Prostate gland (tissue), 2 donors: ENCODE measurements around the gene INPP5F. TPM values are rescaled to one million over a fixed set of nuclear protein-coding genes. Genes with fewer than 3 reads are reported as not detected.

Experiments
- DNase-seq: peaks from one replicate; pipeline ENCODE4 v3.0.0-alpha.2; 2019; ENCODE audit warnings: low spot score
- H3K27ac ChIP-seq, 2 donors: fragments of 200-600 bp; sonication (generic); 2 replicates each; pipeline ENCODE4 v1.5.1; 2017 to 2019
- H3K27me3 ChIP-seq: fragments of 200-600 bp; sonication (generic); replicated peaks from 2 replicates; pipeline ENCODE4 v1.5.1; 2019; ENCODE audit not compliant: insufficient read depth
- H3K36me3 ChIP-seq, 2 donors: fragments of 200-600 bp; sonication (generic); 1 replicate in 1 of 2; 2 replicates in 1 of 2; pipeline versions ENCODE4 v1.5.1 to v1.8.1; 2017 to 2019
- H3K4me1 ChIP-seq: fragments of 200-600 bp; sonication (generic); replicated peaks from 2 replicates; pipeline ENCODE4 v1.5.1; 2019
- H3K4me3 ChIP-seq, 2 donors: fragments of 200-600 bp; sonication (generic); 2 replicates each; pipeline ENCODE4 v1.5.1; 2017 to 2019
- H3K9me3 ChIP-seq: fragments of 200-600 bp; sonication (generic); 2 replicates; pipeline ENCODE4 v1.5.1; 2017
- POLR2A ChIP-seq: fragments of 450-650 bp; IDR thresholded peaks from one replicate; pipeline ENCODE4 v1.6.1; 2016; ENCODE audit warnings: antibody characterized with exemption, mild to moderate bottlenecking
- POLR2AphosphoS5 ChIP-seq: sonication (generic); formaldehyde crosslinking; IDR thresholded peaks from one replicate; pipeline ENCODE4 v1.6.1; 2017; ENCODE audit warnings: antibody characterized with exemption
- WGBS: methylation state at CpG from one replicate; pipeline ENCODE4 v1.1.5; 2018; 5-methylcytosine and 5-hydroxymethylcytosine counted together
- intact Hi-C: fragments of 100-400 bp; cut with DNase I; formaldehyde crosslinking; loops from one replicate; pipeline ENCODE4 v1.14.2; 2022
- total RNA-seq, 2 donors: library from RNA; depleted of rRNA; stranded (reverse); fragments of >200 nt; gene quantifications; one replicate each; pipeline ENCODE4 v1.1.0, GENCODE V29; 2016
- TF ChIP-seq, protein P1 (sequence below), 4 experiments: fragments of 200-600 bp in 2 of 4; fragments of 450-650 bp in 2 of 4; sonication (generic) in 2 of 4; IDR thresholded peaks; 1 replicate in 3 of 4; 2 replicates in 1 of 4; pipeline ENCODE4 v1.5.1; 2016 to 2019; ENCODE audit warnings: antibody characterized with exemption in 4 of 4, mild to moderate bottlenecking in 2 of 4, moderate library complexity in 2 of 4

INPP5F gene
- total RNA-seq, 2 donors from 2014 or later: 8.6 to 15.9 TPM

DNA sequence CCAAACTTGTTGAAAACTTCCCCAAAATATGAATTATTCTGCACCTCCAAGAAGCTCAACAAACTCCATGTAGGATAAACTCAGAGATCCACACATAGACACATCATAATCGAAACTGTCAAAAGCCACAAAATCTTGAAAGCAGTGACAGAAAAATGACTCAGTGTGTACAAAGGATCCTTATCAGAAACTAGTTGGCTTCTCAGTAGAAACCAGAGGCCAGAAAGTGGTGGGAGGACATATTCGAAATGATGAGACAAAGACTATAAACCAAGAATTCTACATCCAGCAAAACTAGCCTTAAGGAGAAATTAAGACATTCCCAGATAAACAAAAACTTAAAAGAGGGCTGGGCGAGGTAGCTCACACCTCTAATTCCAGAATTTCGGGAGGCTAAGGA lies 108.3 kb downstream of the INPP5F start:
- no peaks in the 10 kb centered on the region for H3K27me3 ChIP-seq
- WGBS: 87% methylated on average over 4 of the region's 4 CpGs
- intact Hi-C loops: no loop called here
- H3K4me3 ChIP-seq: no peak overlapping the region
- H3K27ac ChIP-seq: no peak overlapping the region
- H3K4me1 ChIP-seq: no peaks in the 10 kb centered on the region
- TF ChIP-seq POLR2A: no peak
- TF ChIP-seq, protein P1, sequence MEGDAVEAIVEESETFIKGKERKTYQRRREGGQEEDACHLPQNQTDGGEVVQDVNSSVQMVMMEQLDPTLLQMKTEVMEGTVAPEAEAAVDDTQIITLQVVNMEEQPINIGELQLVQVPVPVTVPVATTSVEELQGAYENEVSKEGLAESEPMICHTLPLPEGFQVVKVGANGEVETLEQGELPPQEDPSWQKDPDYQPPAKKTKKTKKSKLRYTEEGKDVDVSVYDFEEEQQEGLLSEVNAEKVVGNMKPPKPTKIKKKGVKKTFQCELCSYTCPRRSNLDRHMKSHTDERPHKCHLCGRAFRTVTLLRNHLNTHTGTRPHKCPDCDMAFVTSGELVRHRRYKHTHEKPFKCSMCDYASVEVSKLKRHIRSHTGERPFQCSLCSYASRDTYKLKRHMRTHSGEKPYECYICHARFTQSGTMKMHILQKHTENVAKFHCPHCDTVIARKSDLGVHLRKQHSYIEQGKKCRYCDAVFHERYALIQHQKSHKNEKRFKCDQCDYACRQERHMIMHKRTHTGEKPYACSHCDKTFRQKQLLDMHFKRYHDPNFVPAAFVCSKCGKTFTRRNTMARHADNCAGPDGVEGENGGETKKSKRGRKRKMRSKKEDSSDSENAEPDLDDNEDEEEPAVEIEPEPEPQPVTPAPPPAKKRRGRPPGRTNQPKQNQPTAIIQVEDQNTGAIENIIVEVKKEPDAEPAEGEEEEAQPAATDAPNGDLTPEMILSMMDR (IDR thresholded peaks at IDR 0.05): no peak
- TF ChIP-seq POLR2AphosphoS5: no peak
- no peaks in the 10 kb centered on the region for H3K9me3 ChIP-seq
- DNase-seq: no peak
- H3K36me3 ChIP-seq: peaks cover 0 to 26% of the 10 kb centered on the region in 2 donors

GRCh38 chr10:119845656-119846055 lies 119.8 kb downstream of the INPP5F start:
- 100% methylated on average over 1 of the region's 1 CpG for WGBS
- Histone ChIP-seq H3K4me1 (no peaks in the 10 kb centered on the region), H3K27me3 (no peaks in the 10 kb centered on the region), H3K9me3 (no peaks in the 10 kb centered on the region), H3K27ac (no peak overlapping the region), H3K36me3 (peaks cover 3 to 8% of the 10 kb centered on the region in 2 donors), H3K4me3 (no peak overlapping the region)
- TF ChIP-seq POLR2A: no peak
- TF ChIP-seq, protein P1 (IDR thresholded peaks at IDR 0.05): no peak
- TF ChIP-seq POLR2AphosphoS5: no peak
- no peak for DNase-seq
- intact Hi-C loops: no loop called here

- DNase-seq: no peak
- intact Hi-C loops: no loop called here
- no peaks in the 10 kb centered on the region for H3K27me3 ChIP-seq
- H3K36me3 ChIP-seq: peaks cover 0 to 8% of the 10 kb centered on the region in 2 donors
- no peaks in the 10 kb centered on the region for H3K9me3 ChIP-seq
- H3K4me3 ChIP-seq: no peak overlapping the region
- no peaks in the 10 kb centered on the region for H3K4me1 ChIP-seq
- 65% methylated on average over 6 of the region's 6 CpGs for WGBS
- no peak overlapping the region for H3K27ac ChIP-seq
- TF ChIP-seq POLR2A (no peak), POLR2AphosphoS5 (no peak)
- TF ChIP-seq, protein P1 (IDR thresholded peaks at IDR 0.05): no peak
These were observed 123.4 kb downstream of the INPP5F start for GRCh38 chr10:119849031-119849789.

DNA sequence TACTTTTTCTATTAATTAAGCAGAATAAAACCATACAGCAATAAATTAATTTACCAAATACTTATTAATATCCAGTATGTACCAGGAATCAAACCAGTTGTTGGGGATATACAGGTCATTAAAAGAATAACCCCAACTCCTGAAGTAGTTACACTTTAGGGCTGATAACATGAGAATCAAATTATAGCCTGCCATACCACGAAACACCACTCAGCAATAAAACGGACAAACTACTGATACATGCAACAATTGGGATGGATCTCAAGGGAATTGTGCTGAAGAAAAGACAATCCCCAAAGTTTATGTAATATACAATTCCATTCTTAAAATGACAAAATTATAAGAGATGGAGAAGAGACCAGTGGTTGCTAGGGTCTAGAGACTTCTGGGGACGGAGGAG lies 124.1 kb downstream of the INPP5F start:
- no peak for DNase-seq
- no peak for TF ChIP-seq POLR2AphosphoS5
- TF ChIP-seq POLR2A: no peak
- H3K27me3 ChIP-seq: no peaks in the 10 kb centered on the region
- intact Hi-C loops: no loop called here
- no peaks in the 10 kb centered on the region for H3K4me1 ChIP-seq
- no peaks in the 10 kb centered on the region for H3K9me3 ChIP-seq
- H3K36me3 ChIP-seq: peaks cover 0 to 8% of the 10 kb centered on the region in 2 donors
- no peak overlapping the region for H3K4me3 ChIP-seq
- WGBS: 96% methylated on average over 3 of the region's 3 CpGs
- H3K27ac ChIP-seq: no peak overlapping the region

DNA sequence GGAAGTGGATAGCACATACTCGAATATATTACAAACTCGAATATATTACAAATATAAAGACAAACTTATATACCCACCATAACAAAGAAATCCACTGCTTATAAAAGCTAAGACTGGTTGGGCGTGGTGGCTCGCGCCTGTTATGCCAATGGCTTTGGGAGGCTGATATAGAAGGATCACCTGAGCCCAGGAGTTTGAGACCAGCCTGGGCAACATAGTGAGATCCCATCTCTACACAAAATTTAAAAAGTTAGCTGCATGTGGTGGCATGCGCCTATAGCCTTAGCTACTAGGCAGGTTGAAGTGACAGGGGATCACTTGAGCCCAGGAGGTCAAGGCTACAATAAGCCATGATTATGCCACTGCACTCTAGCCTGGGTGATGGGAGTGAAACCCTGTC lies 126.4 kb downstream of the INPP5F start:
- Histone ChIP-seq H3K36me3 (peaks cover 0 to 8% of the 10 kb centered on the region in 2 donors), H3K4me3 (no peak overlapping the region), H3K9me3 (no peaks in the 10 kb centered on the region), H3K27me3 (no peaks in the 10 kb centered on the region), H3K27ac (no peak overlapping the region), H3K4me1 (no peaks in the 10 kb centered on the region)
- TF ChIP-seq POLR2A: no peak
- TF ChIP-seq POLR2AphosphoS5: no peak
- TF ChIP-seq, protein P1 (IDR thresholded peaks at IDR 0.05): no peak
- 87% methylated on average over 6 of the region's 6 CpGs for WGBS
- intact Hi-C loops: no loop called here
- DNase-seq: no peak
